Measurements from ENCODE around the gene KDM4B.

KDM4B gene

GRCh38 chr19:5091018-5091683 is 122.2 kb downstream of the KDM4B start:
- DNase-seq (ENCODE audit: low spot score): no peak

- DNase-seq (ENCODE audit: low spot score): no peak
Measured at GRCh38 chr19:5091684-5092480, 123.0 kb downstream of the KDM4B start.

- no peak for DNase-seq (ENCODE audit: low spot score)
Measured at GRCh38 chr19:5092481-5092843, 123.5 kb downstream of the KDM4B start.

GRCh38 chr19:5093297-5093928 is 124.5 kb downstream of the KDM4B start:
- no peak for DNase-seq (ENCODE audit: low spot score)

- no peak for DNase-seq (ENCODE audit: low spot score)
Measured at GRCh38 chr19:5093948-5094718, 125.2 kb downstream of the KDM4B start.

GRCh38 chr19:5094768-5095567 is 126.1 kb downstream of the KDM4B start:
- no peak for DNase-seq (ENCODE audit: low spot score)

GRCh38 chr19:5095568-5095850 is 126.6 kb downstream of the KDM4B start:
- no peak for DNase-seq (ENCODE audit: low spot score)

GRCh38 chr19:5096536-5096935 is 127.6 kb downstream of the KDM4B start:
- no peak for DNase-seq (ENCODE audit: low spot score)

- no peak for DNase-seq (ENCODE audit: low spot score)
Measured at GRCh38 chr19:5097331-5097930, 128.5 kb downstream of the KDM4B start.

GRCh38 chr19:5097959-5098623 is 129.2 kb downstream of the KDM4B start:
- no peak for DNase-seq (ENCODE audit: low spot score)

- DNase-seq (ENCODE audit: low spot score): no peak
Measured at GRCh38 chr19:5098646-5099045, 129.7 kb downstream of the KDM4B start.

GRCh38 chr19:5099701-5100221 is 130.8 kb downstream of the KDM4B start:
- DNase-seq (ENCODE audit: low spot score): no peak

- DNase-seq (ENCODE audit: low spot score): no peak
Measured at GRCh38 chr19:5101871-5102270, 133.0 kb downstream of the KDM4B start.

GRCh38 chr19:5102520-5102919 is 133.6 kb downstream of the KDM4B start:
- DNase-seq (ENCODE audit: low spot score): no peak

- DNase-seq (ENCODE audit: low spot score): no peak
Measured at GRCh38 chr19:5103061-5103701, 134.3 kb downstream of the KDM4B start.

GRCh38 chr19:5103812-5104410 is 135.0 kb downstream of the KDM4B start:
- DNase-seq (ENCODE audit: low spot score): no peak

- DNase-seq (ENCODE audit: low spot score): no peak
Measured at GRCh38 chr19:5104871-5105351, 136.0 kb downstream of the KDM4B start.

- DNase-seq (ENCODE audit: low spot score): no peak
Measured at GRCh38 chr19:5106191-5106726, 137.3 kb downstream of the KDM4B start.

- DNase-seq (ENCODE audit: low spot score): no peak
Measured at GRCh38 chr19:5106971-5107370, 138.1 kb downstream of the KDM4B start.

Data from kidney capillary endothelial cell (primary cell).